Middle frontal gyrus (tissue), 1 donor: ENCODE results near the gene ZNF70.

Experiments used
- DNase-seq: peaks from one replicate; pipeline ENCODE4 v3.0.0-alpha.2; 2015; ENCODE audit warnings: low spot score; ENCODE audit errors: extremely low spot score

ZNF70 gene

DNA sequence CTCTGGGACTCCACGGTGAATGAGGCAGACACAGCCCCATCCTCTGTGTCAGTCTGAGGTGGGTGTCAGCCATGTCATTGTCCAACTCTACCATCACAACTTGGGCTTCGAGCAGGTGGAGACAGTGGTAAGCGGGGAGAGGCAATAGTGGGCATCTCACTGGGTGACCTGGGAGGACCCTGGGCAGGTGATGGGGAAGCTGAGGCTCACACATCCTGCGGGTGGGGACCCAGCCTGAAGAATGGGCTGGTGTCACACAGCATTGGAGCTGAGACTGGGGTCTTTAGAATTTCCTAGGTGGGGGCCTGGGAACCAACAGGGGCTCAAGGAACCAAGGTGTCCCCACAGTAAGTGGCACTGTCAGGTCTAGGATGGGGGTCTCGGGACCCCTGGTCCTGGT is 28.8 kb upstream of the ZNF70 start:
- no peak for DNase-seq

DNA sequence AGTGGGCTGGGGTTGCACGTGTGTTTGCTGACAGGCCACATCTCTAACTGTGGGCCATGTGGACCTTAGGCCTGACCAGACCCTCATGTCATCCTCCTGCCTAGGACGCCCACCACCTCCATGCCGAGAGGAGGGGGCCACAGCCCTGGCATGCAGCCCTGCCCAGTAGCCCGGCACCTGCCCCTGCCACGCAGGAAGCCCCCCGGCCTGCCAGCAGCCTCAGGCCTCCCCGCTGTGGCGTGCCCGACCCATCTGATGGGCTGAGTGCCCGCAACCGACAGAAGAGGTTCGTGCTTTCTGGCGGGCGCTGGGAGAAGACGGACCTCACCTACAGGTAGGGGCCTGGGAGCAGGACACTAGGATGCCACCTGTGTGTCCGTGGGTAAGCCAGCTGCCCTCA is 28.2 kb upstream of the ZNF70 start:
- no peak for DNase-seq

DNA sequence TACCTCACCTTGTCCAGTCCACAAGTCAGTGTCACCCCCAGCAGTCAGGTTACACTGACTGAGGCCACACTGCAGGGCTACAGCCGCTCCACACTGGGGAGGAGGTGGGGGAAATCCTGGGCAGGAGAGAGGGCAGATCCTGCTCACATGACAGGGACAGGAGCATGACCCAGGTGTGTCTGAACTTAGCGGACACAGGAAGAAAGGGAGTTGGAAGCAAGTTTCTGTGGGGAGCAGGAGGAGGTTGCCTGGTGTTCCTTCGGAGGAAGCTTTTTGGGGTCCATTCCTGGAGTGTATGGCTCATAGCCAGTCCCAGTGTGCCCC is 27.6 kb upstream of the ZNF70 start:
- DNase-seq: no peak

DNA sequence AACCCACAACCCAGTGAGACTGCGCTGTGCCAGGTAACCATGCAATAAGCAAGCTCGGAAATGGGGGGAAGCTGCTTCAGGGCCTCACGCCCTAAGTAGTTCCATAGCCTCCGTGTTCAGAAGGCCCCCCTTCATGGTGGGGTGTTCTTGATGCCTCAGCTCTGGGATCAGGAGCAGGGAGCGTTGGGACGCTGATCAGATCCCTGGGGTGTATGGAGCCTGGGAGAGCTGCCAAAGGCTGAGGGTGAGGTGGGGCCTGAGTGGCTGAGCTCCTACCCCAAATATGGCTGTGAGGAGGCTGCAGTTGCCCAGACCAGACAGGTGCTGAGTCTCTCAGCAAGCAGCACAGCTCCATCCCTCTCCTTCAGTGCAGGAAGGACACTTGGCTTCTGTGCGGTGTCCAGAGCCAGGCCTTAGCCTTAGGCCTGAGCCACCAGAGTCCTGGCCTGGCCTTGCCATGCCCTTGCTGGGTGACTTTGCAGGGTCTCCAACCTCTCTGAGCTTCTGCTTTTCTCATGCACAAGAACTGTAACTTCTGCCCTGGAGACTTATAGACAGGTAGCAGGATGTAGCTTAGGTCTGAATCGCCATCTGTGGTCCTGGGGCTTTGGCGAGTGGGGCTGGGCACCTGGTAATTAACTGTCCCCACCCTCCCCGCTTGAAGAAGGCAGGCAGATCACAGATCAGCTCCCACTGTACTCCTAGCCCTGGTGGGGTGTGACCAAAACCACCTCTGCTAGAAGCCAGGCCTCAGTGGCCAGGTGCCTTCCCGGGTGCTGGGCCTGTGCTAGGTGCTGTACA is 27.1 kb upstream of the ZNF70 start:
- no peak for DNase-seq

DNA sequence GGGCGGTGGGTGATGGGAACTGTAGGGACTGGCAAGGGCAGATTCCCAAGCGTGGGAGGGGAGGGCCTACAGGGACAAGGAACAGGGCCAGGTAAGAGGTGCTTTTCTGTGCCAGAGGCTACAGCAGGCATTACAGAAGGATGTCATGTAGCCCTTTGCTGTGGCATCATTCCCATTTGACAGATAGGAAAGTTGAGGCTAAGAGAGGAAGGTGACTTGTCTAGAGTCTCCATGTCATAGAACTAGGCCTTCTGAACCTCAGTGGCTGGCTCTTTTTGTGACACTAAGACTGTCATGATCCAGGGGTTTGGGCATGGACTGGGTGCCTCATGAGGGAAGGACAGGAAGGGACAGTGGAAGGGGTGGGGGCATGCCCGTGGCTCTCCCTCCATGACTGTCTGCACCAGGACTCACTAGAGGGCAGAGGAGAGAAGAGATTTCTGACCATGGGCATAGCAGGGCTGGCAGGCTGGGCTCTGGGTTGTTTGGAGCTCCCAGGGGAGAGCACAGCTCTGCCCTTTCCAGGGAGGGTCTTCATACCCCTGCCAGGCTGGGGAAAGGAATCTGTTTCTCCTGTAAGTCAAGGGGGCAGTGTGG is 25.0 kb upstream of the ZNF70 start:
- no peak for DNase-seq

DNA sequence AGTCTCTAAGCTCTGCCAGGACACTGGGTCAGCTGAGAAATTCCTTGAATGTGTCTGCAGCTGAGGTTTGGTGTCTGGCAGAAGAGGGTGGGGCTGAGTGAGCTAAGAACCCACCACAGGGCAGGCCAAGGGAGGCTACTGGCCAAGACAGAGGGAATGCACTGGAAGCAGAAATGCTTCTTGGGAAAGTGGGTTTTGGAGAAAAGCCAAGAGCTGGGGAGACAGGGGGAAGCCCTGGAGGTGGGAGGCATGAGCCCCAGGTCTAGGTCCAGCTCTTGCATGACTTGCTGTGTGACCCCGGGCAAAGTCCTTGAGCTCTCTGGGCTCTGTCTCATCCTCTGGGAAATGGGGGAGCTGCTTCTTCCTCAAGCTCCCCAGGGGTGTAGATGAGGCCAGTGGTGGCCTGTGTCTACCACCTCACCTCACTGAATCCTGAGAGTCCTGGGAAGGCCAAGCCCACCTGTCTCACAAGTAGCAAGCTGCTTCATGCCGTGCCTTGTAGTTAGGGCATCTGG is 24.1 kb upstream of the ZNF70 start:
- no peak for DNase-seq

DNA sequence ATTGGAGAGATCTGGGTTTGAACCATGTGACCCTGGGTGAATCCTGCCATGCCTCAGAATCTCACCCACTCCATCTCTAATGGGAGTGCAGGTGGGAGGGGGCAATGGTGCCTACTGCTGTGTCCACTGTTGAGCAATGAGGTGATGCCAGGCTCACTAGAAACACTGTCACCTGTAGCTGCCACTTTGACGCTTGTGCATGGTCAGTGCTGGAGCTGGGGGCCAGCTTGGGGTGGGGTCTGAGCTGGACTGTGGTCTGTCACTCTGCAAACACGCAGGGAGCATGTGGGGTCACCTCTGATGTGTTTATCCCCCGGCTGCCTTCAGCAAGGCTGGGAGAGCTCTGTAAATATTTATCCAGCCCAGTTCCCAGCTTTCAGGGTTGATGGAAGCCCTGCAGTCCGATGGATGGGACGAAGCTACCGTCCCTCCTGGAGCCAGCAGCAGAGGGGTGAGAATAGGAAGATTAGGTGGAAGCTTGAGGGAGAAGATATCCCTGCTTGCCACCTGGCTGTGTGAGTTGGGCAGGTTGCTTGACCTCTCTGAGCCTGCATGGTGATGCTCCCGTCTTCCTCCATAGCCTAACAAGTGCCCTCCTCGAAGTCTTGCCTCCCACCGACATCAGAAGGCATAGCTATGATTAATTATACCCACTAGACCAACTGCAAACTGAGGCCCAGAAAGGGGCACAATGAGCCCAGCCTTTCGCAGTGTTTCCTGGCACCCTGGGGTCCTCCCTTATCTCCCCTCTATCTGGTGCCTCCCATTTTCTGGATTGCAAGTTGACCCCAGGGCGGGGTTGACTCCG is 23.4 kb upstream of the ZNF70 start:
- no peak for DNase-seq

DNA sequence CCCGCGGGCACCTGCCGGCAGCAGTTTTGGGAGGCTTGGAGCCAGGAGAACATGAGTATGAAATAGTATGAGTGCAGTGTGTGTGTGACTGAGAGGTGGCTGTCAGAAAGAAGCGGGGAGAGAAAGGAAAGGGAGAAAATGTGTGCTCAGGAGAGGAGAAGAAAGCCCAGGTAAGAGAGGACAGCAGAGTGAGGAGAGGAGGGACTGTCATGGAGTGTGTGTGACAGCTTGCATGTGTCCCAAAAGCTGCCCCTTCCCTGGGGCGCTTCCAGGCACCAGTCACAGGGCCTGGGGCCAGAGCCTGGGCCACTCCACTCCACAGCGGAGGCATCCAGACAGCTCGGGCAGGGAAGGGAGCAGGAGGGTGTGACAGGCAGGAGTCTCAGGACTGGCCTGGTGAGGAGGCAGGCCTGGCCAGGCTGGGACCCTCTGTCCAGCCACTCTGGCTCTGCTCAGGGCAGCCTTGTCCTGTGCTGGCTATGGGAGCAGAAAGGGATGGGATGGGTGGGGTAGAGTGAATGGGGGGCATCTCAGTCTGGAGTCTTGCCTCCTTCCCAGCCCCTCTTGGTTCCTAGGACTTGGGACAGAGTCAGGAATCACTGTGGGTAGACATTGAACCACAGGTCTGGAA is 22.7 kb upstream of the ZNF70 start:
- DNase-seq: no peak

DNA sequence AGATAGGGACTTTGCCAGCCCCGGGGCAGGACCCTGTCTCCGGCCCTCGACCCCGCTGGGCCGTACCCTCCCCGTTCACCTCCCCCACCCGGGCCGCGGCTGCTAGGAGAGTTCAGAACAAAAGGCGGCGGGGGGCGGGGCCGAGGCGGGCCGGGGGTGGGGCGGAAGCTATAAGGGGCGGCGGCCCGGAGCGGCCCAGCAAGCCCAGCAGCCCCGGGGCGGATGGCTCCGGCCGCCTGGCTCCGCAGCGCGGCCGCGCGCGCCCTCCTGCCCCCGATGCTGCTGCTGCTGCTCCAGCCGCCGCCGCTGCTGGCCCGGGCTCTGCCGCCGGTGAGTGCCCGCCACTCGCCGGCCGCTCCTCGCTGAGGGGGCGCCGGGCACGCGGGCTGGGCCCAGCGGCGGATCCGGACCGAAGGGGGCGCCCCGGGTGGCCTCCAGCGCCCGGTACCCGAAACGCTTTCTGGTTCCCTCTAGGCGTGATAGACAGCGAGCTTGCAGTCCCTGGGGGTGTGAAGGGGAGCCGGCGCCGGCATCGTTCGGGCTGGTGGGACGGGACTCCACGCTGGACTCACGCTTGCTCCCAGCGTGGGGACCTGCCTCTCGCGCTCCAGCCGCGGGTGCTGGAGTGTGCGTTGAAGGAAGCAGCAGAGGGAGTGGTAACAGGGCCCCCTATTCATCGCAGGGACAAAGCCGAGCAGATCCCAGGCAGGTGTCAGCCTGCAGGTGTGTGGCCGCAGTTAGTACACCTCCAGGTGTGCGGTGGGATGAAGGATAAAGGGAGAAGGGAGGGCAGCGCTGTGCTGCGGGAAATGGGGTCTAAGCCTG is 21.9 kb upstream of the ZNF70 start, which contains the start of gene MMP11:
Gene MMP11, plus strand, starts transcription at position 201 of the 825 bp plus-strand sequence. Its CDS starts 22 bp downstream, at position 223.
- no peak for DNase-seq

DNA sequence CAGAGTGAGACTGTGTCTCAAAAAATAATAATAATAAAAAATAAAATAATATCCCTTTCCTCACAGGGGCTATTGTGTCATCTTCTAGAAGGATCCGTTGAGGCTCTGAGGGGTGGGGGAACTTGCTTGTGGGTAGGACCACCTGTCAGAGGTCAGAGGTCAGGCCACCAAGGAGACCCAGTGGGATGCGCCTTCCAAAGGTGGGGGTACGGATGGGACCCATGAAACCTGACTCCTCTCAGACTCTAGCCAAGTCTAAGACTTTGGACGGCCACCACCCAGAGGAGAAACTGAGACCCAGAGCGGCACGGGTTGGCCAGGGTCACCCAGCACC is 21.4 kb upstream of the ZNF70 start:
- DNase-seq: no peak

DNA sequence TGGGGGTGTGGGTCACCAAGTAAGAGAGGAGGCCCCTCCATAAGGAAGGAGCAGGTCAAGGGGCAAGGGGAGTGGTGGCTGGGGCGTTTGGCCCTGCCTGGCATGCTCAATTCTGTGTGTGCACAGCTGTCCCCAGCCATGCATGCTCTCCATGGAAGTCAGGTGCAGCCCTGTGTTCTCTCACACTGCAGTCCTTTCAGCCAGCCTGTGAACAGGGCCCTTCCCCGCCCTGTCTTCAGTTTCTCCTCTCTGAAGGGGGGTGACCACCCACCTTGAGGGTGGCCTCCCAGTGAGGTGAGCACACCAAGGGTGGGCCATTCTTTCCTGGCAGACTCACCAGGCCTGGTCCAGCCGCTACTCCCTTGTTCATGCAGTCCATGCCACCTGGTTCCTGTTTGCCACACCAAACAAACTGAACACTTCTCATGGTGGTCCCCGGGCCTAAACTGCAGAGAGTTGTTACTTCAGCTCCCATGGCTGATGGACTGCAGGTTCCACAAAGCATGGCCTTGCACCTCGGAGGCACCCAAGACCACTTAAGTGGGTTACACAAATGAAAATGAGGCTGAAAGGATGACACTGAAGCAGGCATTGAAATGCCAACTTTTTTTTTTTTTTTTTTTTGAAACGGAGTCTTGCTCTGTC is 18.5 kb upstream of the ZNF70 start:
- no peak for DNase-seq

DNA sequence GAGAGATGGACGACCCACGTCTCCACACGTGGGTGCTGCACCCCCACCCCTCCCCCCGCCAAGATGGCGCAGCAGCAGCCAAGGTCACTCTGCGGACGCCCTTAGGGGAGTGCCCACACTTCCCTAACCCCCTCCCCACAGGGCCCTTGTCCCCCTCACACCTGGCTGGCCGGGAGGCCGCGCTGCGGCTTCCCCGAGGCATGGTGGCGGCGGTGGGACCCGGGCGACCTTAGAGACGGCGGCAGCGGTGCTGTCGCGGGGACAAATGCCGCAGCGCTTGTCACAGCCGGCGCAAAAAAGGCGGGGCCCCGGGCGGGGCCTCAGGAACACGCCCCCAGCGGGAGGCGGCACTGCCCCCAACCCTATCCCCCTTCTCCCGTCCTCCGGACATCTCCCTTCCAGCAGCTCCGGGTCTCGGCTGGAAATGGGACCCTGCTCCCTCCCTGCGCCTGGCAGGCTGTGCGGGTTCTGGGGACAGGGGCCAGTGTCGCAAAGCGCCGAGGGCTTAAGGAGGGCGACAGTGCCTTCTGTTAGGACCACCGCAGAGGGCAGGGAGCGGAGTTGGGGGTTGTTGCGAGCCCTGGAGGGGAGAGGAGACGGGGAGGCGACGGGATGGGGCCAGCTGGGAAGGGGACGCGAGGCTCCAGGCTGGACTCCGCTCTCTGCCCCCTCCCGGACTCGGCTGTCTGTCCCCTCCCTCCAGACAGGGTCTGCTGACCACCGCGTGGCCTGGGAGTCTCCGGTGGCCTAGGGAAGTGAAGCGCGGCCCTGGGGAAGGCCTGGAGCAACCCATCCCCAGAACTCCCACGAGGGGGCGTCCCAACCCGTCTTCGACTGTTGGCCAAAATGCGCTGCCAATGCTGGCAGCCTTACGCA is 17.0 kb upstream of the ZNF70 start, which contains the start of gene CHCHD10:
Gene CHCHD10, minus strand, starts transcription at position 300 of the 876 bp plus-strand sequence. Its CDS starts 98 bp downstream, at position 202.
- DNase-seq: peak; percentile 77

DNA sequence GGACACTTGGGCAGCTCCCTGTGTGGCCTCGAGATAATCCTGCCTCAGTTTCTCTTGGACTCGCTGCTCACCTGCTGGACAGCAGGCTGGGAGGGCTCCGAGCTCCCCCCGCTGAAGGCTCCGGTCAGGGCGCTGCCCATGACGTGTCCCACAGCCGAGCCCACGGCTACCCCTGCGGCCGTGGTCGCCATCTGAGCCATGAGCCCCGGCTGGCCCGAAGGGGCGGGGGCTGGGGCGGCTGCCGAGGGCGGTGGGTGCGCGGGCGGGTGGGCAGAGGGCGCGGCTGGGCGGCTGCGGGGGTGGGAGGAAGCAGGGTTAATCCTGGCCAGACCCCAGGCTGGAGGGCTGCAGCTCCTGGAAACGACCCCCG is 16.4 kb upstream of the ZNF70 start:
- no peak for DNase-seq

DNA sequence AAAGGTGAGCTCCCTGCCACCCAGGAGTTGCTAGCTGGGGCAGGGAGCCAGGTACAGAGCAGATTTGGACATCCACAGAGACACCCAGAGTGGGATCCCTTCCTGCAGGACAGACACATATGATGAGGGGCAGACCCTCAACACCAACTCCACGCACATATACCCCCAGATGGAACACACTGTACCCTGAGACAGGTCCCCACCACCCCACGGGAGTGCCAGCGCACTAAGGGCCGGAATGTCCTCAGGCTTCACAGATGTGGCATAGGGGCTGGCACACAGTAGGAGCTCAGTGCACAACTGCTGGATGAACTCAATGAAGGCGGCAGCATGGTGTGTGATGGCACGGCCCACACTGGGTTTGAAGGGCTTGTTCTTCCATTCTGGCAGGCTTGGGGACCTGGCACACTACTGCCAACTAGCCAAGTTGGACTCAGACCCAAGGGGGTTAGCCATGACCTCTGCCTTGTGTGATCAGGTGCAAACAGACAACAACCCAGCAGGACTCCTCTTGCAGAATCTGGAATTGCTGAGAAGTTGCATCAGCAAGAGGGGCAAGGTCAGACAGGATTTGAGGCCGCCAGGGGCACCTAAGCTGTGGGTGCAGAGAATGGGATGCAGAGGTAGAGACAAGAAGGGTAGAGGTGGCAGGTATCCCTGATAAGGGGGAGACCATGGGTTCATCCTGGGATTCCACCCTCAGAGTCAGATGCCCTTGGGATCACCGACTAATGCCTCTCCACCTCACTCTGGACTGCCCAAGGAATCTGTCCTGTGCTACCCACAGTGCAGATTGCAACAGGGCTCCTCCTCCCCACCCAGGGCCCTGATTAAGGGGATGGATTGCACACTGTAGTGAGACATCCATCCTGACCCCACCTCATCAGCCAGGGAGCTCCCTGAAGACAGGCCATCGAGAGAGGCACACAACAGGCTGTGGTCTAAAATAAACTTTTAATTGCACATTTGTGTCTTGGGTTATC is 14.3 kb upstream of the ZNF70 start:
- no peak for DNase-seq

DNA sequence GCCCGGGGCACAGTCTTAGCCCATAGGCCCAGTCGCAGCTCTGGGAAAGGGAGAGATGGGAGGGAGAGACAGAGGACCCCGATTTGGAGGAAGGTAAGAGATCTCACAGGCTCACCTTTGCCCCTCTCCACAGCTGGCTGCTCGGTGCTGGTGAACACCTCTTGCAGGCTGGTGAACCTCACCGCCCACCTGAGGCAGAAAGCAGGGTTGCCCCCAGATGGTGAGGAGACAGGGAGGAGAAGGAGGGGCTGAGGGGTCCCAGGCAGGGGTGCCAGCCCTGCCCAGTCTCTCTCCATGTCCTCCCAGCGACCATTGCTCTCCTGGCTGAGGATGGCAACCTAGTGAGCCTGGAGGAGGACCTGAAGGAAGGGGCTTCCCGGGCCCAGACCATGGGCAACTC is 13.0 kb upstream of the ZNF70 start:
- no peak for DNase-seq

DNA sequence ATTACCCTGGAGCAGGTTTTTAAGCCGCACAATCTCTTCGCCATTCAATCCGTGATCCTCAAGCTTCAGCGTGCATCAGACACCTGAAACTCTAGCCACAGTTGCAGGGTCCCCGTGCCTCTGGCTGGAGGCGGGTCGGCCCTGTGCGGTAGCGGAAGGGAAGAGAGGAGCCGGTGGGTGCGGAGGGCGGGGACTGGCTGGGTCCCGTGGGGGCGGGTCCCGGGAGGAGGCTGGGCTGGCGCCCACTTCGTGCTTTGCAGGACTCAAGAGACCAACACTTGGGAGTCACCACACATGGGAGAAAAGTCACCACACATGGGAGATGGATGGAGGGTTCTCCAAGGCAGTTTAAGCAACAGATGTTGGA is 12.7 kb upstream of the ZNF70 start:
- no peak for DNase-seq

DNA sequence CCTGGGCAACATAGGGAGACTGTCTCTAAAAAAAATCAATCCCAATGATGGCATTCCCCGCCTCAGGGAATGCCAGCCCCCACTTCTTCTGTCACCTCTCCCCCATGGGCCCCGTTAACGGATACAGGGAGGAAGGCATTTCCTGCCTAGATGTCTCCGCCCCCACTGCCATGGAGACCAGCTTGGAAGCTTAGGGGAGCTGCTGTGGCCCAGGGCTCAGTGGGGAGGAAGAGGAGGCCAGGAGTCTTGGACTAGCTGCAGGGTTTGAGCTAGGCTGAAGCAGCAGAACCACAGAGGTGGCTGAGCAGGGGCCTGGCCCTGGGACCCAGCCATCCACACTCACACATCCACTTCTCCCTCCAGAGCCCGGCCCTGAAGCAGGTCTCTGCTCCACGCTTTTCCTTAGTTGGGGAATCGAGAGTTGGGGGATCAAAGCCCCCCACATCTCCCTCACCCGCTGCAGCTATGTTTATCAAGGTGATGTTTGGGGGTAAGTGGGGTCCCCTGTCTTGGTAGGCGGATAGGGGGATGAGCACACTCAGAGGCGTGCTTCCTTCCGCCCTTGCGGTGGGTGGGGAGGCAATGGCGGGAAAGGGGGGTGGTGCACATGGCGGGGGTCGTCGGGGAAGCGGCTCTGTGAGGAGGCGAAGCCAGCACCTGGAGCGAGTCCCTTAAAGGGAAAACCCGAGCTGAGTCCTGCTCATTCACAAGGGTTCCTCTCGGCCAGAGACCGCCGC is 12.1 kb upstream of the ZNF70 start, which contains the start of gene C22orf15:
Gene C22orf15, plus strand, starts transcription at position 149 of the 737 bp plus-strand sequence. Its CDS starts 317 bp downstream, at position 466.
- DNase-seq: no peak
